GM21825 (cell line): ENCODE results near the gene SLC52A3.

Experiments used
- ATAC-seq: cut with Tn5 transposase; IDR thresholded peaks from one replicate; pipeline ENCODE4 v1.9.1; 2021; ENCODE audit warnings: mild to moderate bottlenecking, moderate library complexity; ENCODE audit not compliant: unreplicated experiment

SLC52A3 gene

GRCh38 chr20:770691-771090 lies 2.4 kb upstream of the SLC52A3 start:
- no peak for ATAC-seq

GRCh38 chr20:766906-767305 lies 1.4 kb downstream of the SLC52A3 start:
- ATAC-seq, result no peak

- ATAC-seq, result no peak
These were observed 4.0 kb downstream of the SLC52A3 start for GRCh38 chr20:764255-764654.

- no peak for ATAC-seq
These were observed 6.6 kb downstream of the SLC52A3 start for GRCh38 chr20:761418-762381.

GRCh38 chr20:760751-761417 lies 7.4 kb downstream of the SLC52A3 start:
- no peak for ATAC-seq

- ATAC-seq, result no peak
These were observed 10.8 kb downstream of the SLC52A3 start for GRCh38 chr20:757506-757905.

- no peak for ATAC-seq
These were observed 12.4 kb downstream of the SLC52A3 start for GRCh38 chr20:755941-756340.

GRCh38 chr20:754904-755303 lies 13.4 kb downstream of the SLC52A3 start:
- no peak for ATAC-seq

GRCh38 chr20:753897-754635 lies 14.2 kb downstream of the SLC52A3 start:
- ATAC-seq, result no peak

- ATAC-seq, result no peak
These were observed 15.2 kb downstream of the SLC52A3 start for GRCh38 chr20:753136-753535.

- no peak for ATAC-seq
These were observed 16.0 kb downstream of the SLC52A3 start for GRCh38 chr20:752291-752690.

- ATAC-seq, result no peak
These were observed 16.5 kb downstream of the SLC52A3 start for GRCh38 chr20:751761-752160.

GRCh38 chr20:750801-751200 lies 17.5 kb downstream of the SLC52A3 start:
- no peak for ATAC-seq

GRCh38 chr20:745683-746301 lies 22.5 kb downstream of the SLC52A3 start:
- ATAC-seq, result no peak

GRCh38 chr20:742156-742555 lies 26.1 kb downstream of the SLC52A3 start:
- ATAC-seq, result no peak

GRCh38 chr20:741620-742019 lies 26.7 kb downstream of the SLC52A3 start:
- no peak for ATAC-seq

- no peak for ATAC-seq
These were observed 28.1 kb downstream of the SLC52A3 start for GRCh38 chr20:740162-740561.

- no peak for ATAC-seq
These were observed 28.6 kb downstream of the SLC52A3 start for GRCh38 chr20:739736-740135.

- ATAC-seq, result no peak
These were observed 34.4 kb downstream of the SLC52A3 start for GRCh38 chr20:733861-734260.

- ATAC-seq, result no peak
These were observed 35.6 kb downstream of the SLC52A3 start for GRCh38 chr20:732727-733126.
